Vagina (tissue), 2 donors: ENCODE data around the gene EIF2S3B. TPM values are rescaled to one million over a fixed set of nuclear protein-coding genes. Genes with fewer than 3 reads are reported as not detected.

Experiments used
- DNase-seq, 2 donors: peaks; one replicate each; pipeline ENCODE4 v3.0.0-alpha.2; 2017; ENCODE audit errors: extremely low spot score in 2 of 2
- H3K27ac ChIP-seq: fragments of 200-600 bp; sonication (generic); one replicate; pipeline ENCODE4 v1.5.1; 2019
- H3K27me3 ChIP-seq: fragments of 200-600 bp; sonication (generic); one replicate; pipeline ENCODE4 v1.5.1; 2019
- H3K36me3 ChIP-seq, 2 donors: fragments of 200-600 bp; sonication (generic); one replicate each; pipeline ENCODE4 v1.5.1; 2017 to 2019
- H3K4me1 ChIP-seq: fragments of 200-600 bp; sonication (generic); one replicate; pipeline ENCODE4 v1.5.1; 2019
- H3K4me3 ChIP-seq, 2 donors: fragments of 200-600 bp; sonication (generic); 1 replicate in 1 of 2; 2 replicates in 1 of 2; pipeline ENCODE4 v1.5.1; 2016 to 2019
- H3K9me3 ChIP-seq: fragments of 200-600 bp; sonication (generic); one replicate; pipeline ENCODE4 v1.5.1; 2019
- CTCF ChIP-seq, 3 experiments: fragments of 450-650 bp in 2 of 3; fragments of 200-600 bp in 1 of 3; sonication (generic) in 1 of 3; IDR thresholded peaks; one replicate each; pipeline ENCODE4 v1.5.1; 2017 to 2019; ENCODE audit warnings: antibody characterized with exemption in 3 of 3, mild to moderate bottlenecking in 2 of 3, moderate library complexity in 2 of 3
- POLR2A ChIP-seq, 2 donors: fragments of 450-650 bp; IDR thresholded peaks; one replicate each; pipeline ENCODE4 v1.6.1; 2017; ENCODE audit warnings: antibody characterized with exemption in 2 of 2, mild to moderate bottlenecking in 2 of 2, moderate library complexity in 2 of 2
- POLR2AphosphoS5 ChIP-seq, 2 donors: sonication (generic); formaldehyde crosslinking; IDR thresholded peaks; one replicate each; pipeline ENCODE4 v1.9.0; 2017; ENCODE audit warnings: antibody characterized with exemption in 2 of 2, mild to moderate bottlenecking in 2 of 2, low read depth in 1 of 2; ENCODE audit not compliant: insufficient read depth in 1 of 2
- intact Hi-C: fragments of 100-400 bp; cut with DNase I; formaldehyde crosslinking; loops from one replicate; pipeline ENCODE4 v1.15.1; 2023
- total RNA-seq: library from RNA; depleted of rRNA; stranded (reverse); fragments of >200 nt; gene quantifications from one replicate; pipeline ENCODE4 v1.2.3, GENCODE V29; 2016

EIF2S3B gene
- total RNA-seq, 1 donor from 2014 or later: 1.2 TPM

- intact Hi-C loops: no loop called here
- Histone ChIP-seq H3K4me1 (no peaks in the 10 kb centered on the region), H3K27me3 (no peaks in the 10 kb centered on the region), H3K9me3 (no peaks in the 10 kb centered on the region), H3K36me3 (no peaks in the 10 kb centered on the region), H3K4me3 (no peak overlapping the region), H3K27ac (no peak overlapping the region)
- no peak for DNase-seq
- TF ChIP-seq POLR2AphosphoS5 (IDR thresholded peaks at IDR 0.05; ENCODE audit: insufficient read depth in 1 of 2, low read depth in 1 of 2) (no peak), POLR2A (IDR thresholded peaks at IDR 0.05) (no peak), CTCF (IDR thresholded peaks at IDR 0.05) (no peak)
Measured at GRCh38 chr12:10491766-10492165, 13.9 kb upstream of the EIF2S3B start.

GRCh38 chr12:10497602-10498001, 8.1 kb upstream of the EIF2S3B start:
- TF ChIP-seq POLR2A (IDR thresholded peaks at IDR 0.05) (no peak), CTCF (IDR thresholded peaks at IDR 0.05) (no peak), POLR2AphosphoS5 (IDR thresholded peaks at IDR 0.05; ENCODE audit: insufficient read depth in 1 of 2, low read depth in 1 of 2) (no peak)
- Histone ChIP-seq H3K4me1 (no peaks in the 10 kb centered on the region), H3K9me3 (no peaks in the 10 kb centered on the region), H3K36me3 (no peaks in the 10 kb centered on the region), H3K27ac (no peak overlapping the region), H3K4me3 (no peak overlapping the region), H3K27me3 (no peaks in the 10 kb centered on the region)
- intact Hi-C loops: no loop called here
- DNase-seq: no peak

- H3K4me3 ChIP-seq: no peak overlapping the region
- no peak for DNase-seq
- intact Hi-C loops: no loop called here
- no peaks in the 10 kb centered on the region for H3K27me3 ChIP-seq
- no peaks in the 10 kb centered on the region for H3K9me3 ChIP-seq
- no peaks in the 10 kb centered on the region for H3K4me1 ChIP-seq
- no peak overlapping the region for H3K27ac ChIP-seq
- H3K36me3 ChIP-seq: no peaks in the 10 kb centered on the region
- no peak for TF ChIP-seq POLR2A (IDR thresholded peaks at IDR 0.05)
- TF ChIP-seq CTCF (IDR thresholded peaks at IDR 0.05): no peak
- TF ChIP-seq POLR2AphosphoS5 (IDR thresholded peaks at IDR 0.05; ENCODE audit: insufficient read depth in 1 of 2, low read depth in 1 of 2): no peak
Measured at GRCh38 chr12:10498042-10498441, 7.6 kb upstream of the EIF2S3B start.

GRCh38 chr12:10501030-10501429, 4.7 kb upstream of the EIF2S3B start:
- intact Hi-C loops: no loop called here

GRCh38 chr12:10503460-10503859, 2.2 kb upstream of the EIF2S3B start:
- no peak overlapping the region for H3K27ac ChIP-seq
- no peaks in the 10 kb centered on the region for H3K27me3 ChIP-seq
- H3K4me1 ChIP-seq: no peaks in the 10 kb centered on the region
- no peak for DNase-seq
- intact Hi-C loops: no loop called here
- H3K4me3 ChIP-seq: no peak overlapping the region
- no peaks in the 10 kb centered on the region for H3K9me3 ChIP-seq
- TF ChIP-seq POLR2AphosphoS5 (IDR thresholded peaks at IDR 0.05; ENCODE audit: insufficient read depth in 1 of 2, low read depth in 1 of 2): no peak
- TF ChIP-seq CTCF (IDR thresholded peaks at IDR 0.05): no peak
- no peak for TF ChIP-seq POLR2A (IDR thresholded peaks at IDR 0.05)
- H3K36me3 ChIP-seq: no peaks in the 10 kb centered on the region

More at GRCh38 chr12:10501030-10501429, 4.7 kb upstream of the EIF2S3B start:
- H3K9me3 ChIP-seq: no peaks in the 10 kb centered on the region
- no peaks in the 10 kb centered on the region for H3K4me1 ChIP-seq
- no peak overlapping the region for H3K27ac ChIP-seq
- H3K27me3 ChIP-seq: no peaks in the 10 kb centered on the region
- TF ChIP-seq POLR2AphosphoS5 (IDR thresholded peaks at IDR 0.05; ENCODE audit: insufficient read depth in 1 of 2, low read depth in 1 of 2) (no peak), POLR2A (IDR thresholded peaks at IDR 0.05) (no peak), CTCF (IDR thresholded peaks at IDR 0.05) (no peak)
- H3K4me3 ChIP-seq: no peak overlapping the region
- no peaks in the 10 kb centered on the region for H3K36me3 ChIP-seq
- DNase-seq: no peak
